Measurements from ENCODE around the gene SNX25.
"Not testable (repeated sequence)": the region's sequence is repeated elsewhere in the genome, so short reads cannot be mapped to it uniquely, and the experiment has no call there.

SNX25 gene

DNA sequence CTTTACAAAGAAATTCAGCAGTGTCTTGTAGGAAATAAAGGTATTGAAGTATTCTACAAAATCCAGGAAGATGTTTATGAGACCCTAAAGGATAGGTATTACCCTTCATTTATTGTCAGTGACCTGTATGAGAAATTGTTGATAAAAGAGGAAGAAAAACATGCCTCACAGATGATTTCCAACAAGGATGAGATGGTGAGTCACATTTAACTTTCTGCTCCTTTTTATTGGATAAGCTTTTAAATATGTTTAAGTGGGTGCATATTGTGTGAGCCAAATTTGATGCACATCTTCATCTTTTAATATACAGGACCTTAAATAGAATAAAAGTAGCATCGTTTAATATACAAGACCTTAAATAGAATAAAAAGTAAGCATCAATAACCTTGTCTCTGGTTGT is 114.2 kb downstream of the SNX25 start:
- Histone ChIP-seq H3K4me3 (ENCODE audit: low read depth, low read length) (no peak overlapping the region), H3K9me3 (ENCODE audit: control insufficient read depth, insufficient read depth, low read depth, low read length) (peaks cover 27% of the 10 kb centered on the region), H3K9ac (ENCODE audit: low read length) (no peak overlapping the region), H3K36me3 (ENCODE audit: control insufficient read depth, insufficient read depth, low read length) (peaks cover 48% of the 10 kb centered on the region), H3K27me3 (ENCODE audit: control insufficient read depth, insufficient read depth, low read length) (no peaks in the 10 kb centered on the region), H3K27ac (ENCODE audit: low read depth, low read length) (no peak overlapping the region), H3K4me1 (ENCODE audit: control insufficient read depth, insufficient read depth, low read length) (peaks cover under 1% of the 10 kb centered on the region; the same call in 1 of the 2 replicates)

- not testable (repeated sequence) for H3K27ac ChIP-seq (ENCODE audit: low read depth, low read length); H3K9ac ChIP-seq (ENCODE audit: low read length); H3K4me1 ChIP-seq (ENCODE audit: control insufficient read depth, insufficient read depth, low read length); H3K4me3 ChIP-seq (ENCODE audit: low read depth, low read length); H3K27me3 ChIP-seq (ENCODE audit: control insufficient read depth, insufficient read depth, low read length)
- peaks cover 52% of the 10 kb centered on the region for H3K36me3 ChIP-seq (ENCODE audit: control insufficient read depth, insufficient read depth, low read length)
- H3K9me3 ChIP-seq (ENCODE audit: control insufficient read depth, insufficient read depth, low read depth, low read length) = peaks cover 30% of the 10 kb centered on the region
Measured at GRCh38 chr4:185324361-185324760, 115.0 kb downstream of the SNX25 start.

DNA sequence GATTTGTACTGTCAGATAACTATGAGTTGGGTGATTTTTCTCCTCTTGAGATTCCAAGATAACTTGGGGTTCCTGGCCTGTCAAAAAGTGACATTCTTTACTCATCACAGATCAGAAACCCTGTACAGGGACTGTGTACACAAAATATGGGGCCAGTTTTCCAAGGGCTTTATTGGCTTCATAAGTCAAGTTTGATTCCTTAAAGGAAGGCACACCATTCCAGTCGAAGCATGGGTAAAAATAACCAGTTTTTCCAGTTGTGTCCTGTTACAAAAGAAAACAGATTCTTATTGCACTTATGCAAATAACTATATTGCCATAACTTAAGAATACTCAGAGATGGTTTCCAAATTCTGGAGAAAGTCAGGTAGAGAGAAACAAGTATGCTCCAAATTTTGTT is 116.3 kb downstream of the SNX25 start:
- peaks cover 38% of the 10 kb centered on the region for H3K9me3 ChIP-seq (ENCODE audit: control insufficient read depth, insufficient read depth, low read depth, low read length)
- H3K36me3 ChIP-seq (ENCODE audit: control insufficient read depth, insufficient read depth, low read length) = peaks cover 50% of the 10 kb centered on the region
- H3K27ac ChIP-seq (ENCODE audit: low read depth, low read length) = not testable (repeated sequence)

DNA sequence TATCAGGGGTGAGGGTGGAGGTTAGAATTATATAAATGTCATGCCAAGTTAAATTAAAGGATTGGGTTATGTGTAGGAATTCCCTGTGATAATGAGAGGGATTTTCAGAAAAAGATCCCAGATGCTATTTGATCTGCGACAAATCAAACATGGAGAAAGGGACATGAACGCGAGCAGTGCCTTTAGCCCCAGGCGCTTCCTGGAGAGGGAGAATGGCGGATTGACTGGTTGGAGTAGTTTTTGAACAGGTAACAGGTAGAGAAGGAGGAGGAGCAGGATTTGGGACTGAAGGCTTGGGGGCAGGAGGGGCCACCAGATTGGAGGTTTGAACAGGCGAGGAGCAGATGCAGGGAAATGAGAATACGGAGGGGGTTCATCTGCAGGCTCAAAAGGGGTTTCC is 119.2 kb downstream of the SNX25 start:
- no peak overlapping the region for H3K27ac ChIP-seq (ENCODE audit: low read depth, low read length)
- H3K4me3 ChIP-seq (ENCODE audit: low read depth, low read length) = no peak overlapping the region
- peaks cover 15% of the 10 kb centered on the region; the same call in 1 of the 2 replicates for H3K4me1 ChIP-seq (ENCODE audit: control insufficient read depth, insufficient read depth, low read length)
- H3K36me3 ChIP-seq (ENCODE audit: control insufficient read depth, insufficient read depth, low read length) = peaks cover 24% of the 10 kb centered on the region
- H3K9me3 ChIP-seq (ENCODE audit: control insufficient read depth, insufficient read depth, low read depth, low read length) = peaks cover 28% of the 10 kb centered on the region
- H3K27me3 ChIP-seq (ENCODE audit: control insufficient read depth, insufficient read depth, low read length) = no peaks in the 10 kb centered on the region
- no peak overlapping the region for H3K9ac ChIP-seq (ENCODE audit: low read length)

More for the DNA sequence above, 116.3 kb downstream of the SNX25 start:
- H3K27me3 ChIP-seq (ENCODE audit: control insufficient read depth, insufficient read depth, low read length); H3K9ac ChIP-seq (ENCODE audit: low read length); H3K4me1 ChIP-seq (ENCODE audit: control insufficient read depth, insufficient read depth, low read length); H3K4me3 ChIP-seq (ENCODE audit: low read depth, low read length): not testable (repeated sequence)

DNA sequence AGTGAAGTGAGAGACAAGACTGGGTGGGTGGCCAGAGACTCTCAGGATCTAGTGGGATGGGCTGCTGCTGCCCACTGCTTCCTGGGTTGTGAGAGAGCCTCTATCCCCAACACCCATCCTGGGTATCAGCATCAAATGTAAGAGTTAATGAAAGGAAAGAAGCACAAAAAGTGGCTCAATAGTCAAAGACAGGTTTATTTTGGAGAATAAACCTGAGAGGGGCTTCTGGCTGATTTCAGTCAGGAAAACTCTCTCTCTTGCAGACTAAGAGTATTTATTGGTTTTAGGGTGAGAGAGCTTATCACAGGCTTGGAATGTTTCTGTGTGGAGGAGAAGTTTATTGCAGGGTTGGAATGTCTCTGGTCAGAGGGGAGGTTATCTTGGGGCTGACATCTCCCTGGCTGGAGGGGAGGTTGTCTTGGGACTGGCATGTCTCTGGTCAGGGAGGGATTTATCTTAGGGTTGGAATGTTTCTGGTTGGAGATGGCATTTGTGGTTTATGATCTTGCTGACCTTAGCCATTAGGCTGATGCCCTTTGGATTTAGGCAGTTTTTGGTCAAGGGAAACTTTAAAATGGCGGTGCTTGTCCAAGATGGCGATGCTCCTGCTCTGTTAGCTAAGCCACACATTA is 120.6 kb downstream of the SNX25 start:
- not testable (repeated sequence) for H3K27ac ChIP-seq (ENCODE audit: low read depth, low read length); H3K27me3 ChIP-seq (ENCODE audit: control insufficient read depth, insufficient read depth, low read length); H3K9ac ChIP-seq (ENCODE audit: low read length); H3K4me3 ChIP-seq (ENCODE audit: low read depth, low read length)
- peaks cover 16% of the 10 kb centered on the region for H3K9me3 ChIP-seq (ENCODE audit: control insufficient read depth, insufficient read depth, low read depth, low read length)
- H3K36me3 ChIP-seq (ENCODE audit: control insufficient read depth, insufficient read depth, low read length) = peaks cover 11% of the 10 kb centered on the region
- peaks cover 15% of the 10 kb centered on the region; the same call in 1 of the 2 replicates for H3K4me1 ChIP-seq (ENCODE audit: control insufficient read depth, insufficient read depth, low read length)

- Histone ChIP-seq H3K27me3 (ENCODE audit: control insufficient read depth, insufficient read depth, low read length) (no peaks in the 10 kb centered on the region), H3K9me3 (ENCODE audit: control insufficient read depth, insufficient read depth, low read depth, low read length) (peaks cover 16% of the 10 kb centered on the region), H3K4me1 (ENCODE audit: control insufficient read depth, insufficient read depth, low read length) (peaks cover 15% of the 10 kb centered on the region; the same call in 1 of the 2 replicates), H3K36me3 (ENCODE audit: control insufficient read depth, insufficient read depth, low read length) (peaks cover 10% of the 10 kb centered on the region), H3K27ac (ENCODE audit: low read depth, low read length) (no peak overlapping the region), H3K9ac (ENCODE audit: low read length) (no peak overlapping the region), H3K4me3 (ENCODE audit: low read depth, low read length) (no peak overlapping the region)
Measured at GRCh38 chr4:185332575-185333464, 123.4 kb downstream of the SNX25 start.

GRCh38 chr4:185334326-185334725 is 124.9 kb downstream of the SNX25 start:
- Histone ChIP-seq H3K4me1 (ENCODE audit: control insufficient read depth, insufficient read depth, low read length) (peaks cover 15% of the 10 kb centered on the region; the same call in 1 of the 2 replicates), H3K27ac (ENCODE audit: low read depth, low read length) (no peak overlapping the region), H3K36me3 (ENCODE audit: control insufficient read depth, insufficient read depth, low read length) (peaks cover 9% of the 10 kb centered on the region), H3K27me3 (ENCODE audit: control insufficient read depth, insufficient read depth, low read length) (no peaks in the 10 kb centered on the region), H3K9me3 (ENCODE audit: control insufficient read depth, insufficient read depth, low read depth, low read length) (peaks cover 16% of the 10 kb centered on the region), H3K4me3 (ENCODE audit: low read depth, low read length) (no peak overlapping the region), H3K9ac (ENCODE audit: low read length) (no peak overlapping the region)

- Histone ChIP-seq H3K4me3 (ENCODE audit: low read depth, low read length) (no peak overlapping the region), H3K36me3 (ENCODE audit: control insufficient read depth, insufficient read depth, low read length) (peaks cover 15% of the 10 kb centered on the region), H3K27me3 (ENCODE audit: control insufficient read depth, insufficient read depth, low read length) (no peaks in the 10 kb centered on the region), H3K27ac (ENCODE audit: low read depth, low read length) (no peak overlapping the region), H3K9me3 (ENCODE audit: control insufficient read depth, insufficient read depth, low read depth, low read length) (peaks cover 6% of the 10 kb centered on the region; the same call in 1 of the 2 replicates), H3K9ac (ENCODE audit: low read length) (no peak overlapping the region), H3K4me1 (ENCODE audit: control insufficient read depth, insufficient read depth, low read length) (peaks cover 15% of the 10 kb centered on the region; the same call in 1 of the 2 replicates)
Measured at GRCh38 chr4:185335579-185335978, 126.2 kb downstream of the SNX25 start.

GRCh38 chr4:185339941-185340340 is 130.5 kb downstream of the SNX25 start:
- peaks cover 6% of the 10 kb centered on the region; the same call in 1 of the 2 replicates for H3K9me3 ChIP-seq (ENCODE audit: control insufficient read depth, insufficient read depth, low read depth, low read length)
- H3K4me1 ChIP-seq (ENCODE audit: control insufficient read depth, insufficient read depth, low read length) = peaks cover 4% of the 10 kb centered on the region; the same call in 1 of the 2 replicates
- H3K4me3 ChIP-seq (ENCODE audit: low read depth, low read length) = no peak overlapping the region
- H3K36me3 ChIP-seq (ENCODE audit: control insufficient read depth, insufficient read depth, low read length) = peaks cover 36% of the 10 kb centered on the region
- no peak overlapping the region for H3K27ac ChIP-seq (ENCODE audit: low read depth, low read length)
- H3K9ac ChIP-seq (ENCODE audit: low read length) = no peak overlapping the region
- no peaks in the 10 kb centered on the region for H3K27me3 ChIP-seq (ENCODE audit: control insufficient read depth, insufficient read depth, low read length)

- Histone ChIP-seq H3K4me3 (ENCODE audit: low read depth, low read length) (no peak overlapping the region), H3K9ac (ENCODE audit: low read length) (no peak overlapping the region), H3K27ac (ENCODE audit: low read depth, low read length) (no peak overlapping the region), H3K36me3 (ENCODE audit: control insufficient read depth, insufficient read depth, low read length) (peaks cover 34% of the 10 kb centered on the region), H3K9me3 (ENCODE audit: control insufficient read depth, insufficient read depth, low read depth, low read length) (peaks cover 6% of the 10 kb centered on the region; the same call in 1 of the 2 replicates), H3K4me1 (ENCODE audit: control insufficient read depth, insufficient read depth, low read length) (peaks cover 4% of the 10 kb centered on the region; the same call in 1 of the 2 replicates), H3K27me3 (ENCODE audit: control insufficient read depth, insufficient read depth, low read length) (no peaks in the 10 kb centered on the region)
Measured at GRCh38 chr4:185341377-185341776, 132.0 kb downstream of the SNX25 start.

- Histone ChIP-seq H3K4me1 (ENCODE audit: control insufficient read depth, insufficient read depth, low read length) (peaks cover 4% of the 10 kb centered on the region; the same call in 1 of the 2 replicates), H3K27ac (ENCODE audit: low read depth, low read length) (no peak overlapping the region), H3K9ac (ENCODE audit: low read length) (no peak overlapping the region), H3K27me3 (ENCODE audit: control insufficient read depth, insufficient read depth, low read length) (no peaks in the 10 kb centered on the region), H3K9me3 (ENCODE audit: control insufficient read depth, insufficient read depth, low read depth, low read length) (peaks cover 6% of the 10 kb centered on the region; the same call in 1 of the 2 replicates), H3K36me3 (ENCODE audit: control insufficient read depth, insufficient read depth, low read length) (peaks cover 39% of the 10 kb centered on the region), H3K4me3 (ENCODE audit: low read depth, low read length) (no peak overlapping the region)
Measured at GRCh38 chr4:185341841-185342240, 132.4 kb downstream of the SNX25 start.
